ENCODE results near the gene WWOX. TPM values are rescaled to one million over a fixed set of nuclear protein-coding genes. Genes with fewer than 3 reads are reported as not detected.

Gene WWOX
- polyA plus RNA-seq, 1 donor (not counting 4 experiments of a cell fraction or from before 2014, with no cell fraction given) = 5.1 TPM

DNA sequence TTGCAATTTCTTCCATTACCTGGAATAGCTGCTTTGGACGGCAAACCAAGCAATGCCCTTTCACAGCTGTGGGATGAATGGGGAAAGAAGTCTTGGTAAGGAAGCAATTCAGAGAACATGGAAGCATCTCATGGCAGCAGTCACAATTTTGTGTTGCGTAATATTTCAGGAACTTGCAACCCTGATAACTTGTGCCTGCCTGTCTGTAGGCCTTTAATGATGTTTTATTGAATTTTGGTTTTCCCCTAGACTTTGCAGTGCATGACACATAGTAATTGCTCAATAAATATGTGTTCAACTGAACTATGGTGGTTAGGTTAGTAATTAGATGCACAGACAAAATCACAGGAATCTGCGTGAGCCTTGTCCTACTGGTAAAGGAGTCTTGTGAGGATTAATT is 439.5 kb downstream of the WWOX start:
- no peak overlapping the region for H3K27ac ChIP-seq (ENCODE audit: control insufficient read depth, insufficient read depth, low read length)
- DNase-seq (ENCODE audit: low read depth, low spot score) (peak; percentile 80), FAIRE-seq (peak; percentile 90)
- H3K9me1 ChIP-seq (ENCODE audit: control insufficient read depth, extremely low read depth, insufficient read depth, low read length) = no peaks in the 10 kb centered on the region
- H3K27me3 ChIP-seq (ENCODE audit: control insufficient read depth, extremely low read depth, insufficient read depth, low read length) = no peaks in the 10 kb centered on the region
- no peaks in the 10 kb centered on the region for H3K79me2 ChIP-seq (ENCODE audit: control insufficient read depth, insufficient read depth, low read length)
- no peak overlapping the region for H2AFZ ChIP-seq (ENCODE audit: control insufficient read depth, low read length)
- H3K4me3 ChIP-seq (ENCODE audit: control insufficient read depth in 2 of 3, extremely low read depth in 1 of 3, insufficient read depth in 2 of 3, low read depth in 1 of 3, low read length in 3 of 3) = no peak overlapping the region
- TF ChIP-seq EZH2 (IDR thresholded peaks at IDR 0.05; ENCODE audit: low read length) = no peak
- TF ChIP-seq, protein P1, sequence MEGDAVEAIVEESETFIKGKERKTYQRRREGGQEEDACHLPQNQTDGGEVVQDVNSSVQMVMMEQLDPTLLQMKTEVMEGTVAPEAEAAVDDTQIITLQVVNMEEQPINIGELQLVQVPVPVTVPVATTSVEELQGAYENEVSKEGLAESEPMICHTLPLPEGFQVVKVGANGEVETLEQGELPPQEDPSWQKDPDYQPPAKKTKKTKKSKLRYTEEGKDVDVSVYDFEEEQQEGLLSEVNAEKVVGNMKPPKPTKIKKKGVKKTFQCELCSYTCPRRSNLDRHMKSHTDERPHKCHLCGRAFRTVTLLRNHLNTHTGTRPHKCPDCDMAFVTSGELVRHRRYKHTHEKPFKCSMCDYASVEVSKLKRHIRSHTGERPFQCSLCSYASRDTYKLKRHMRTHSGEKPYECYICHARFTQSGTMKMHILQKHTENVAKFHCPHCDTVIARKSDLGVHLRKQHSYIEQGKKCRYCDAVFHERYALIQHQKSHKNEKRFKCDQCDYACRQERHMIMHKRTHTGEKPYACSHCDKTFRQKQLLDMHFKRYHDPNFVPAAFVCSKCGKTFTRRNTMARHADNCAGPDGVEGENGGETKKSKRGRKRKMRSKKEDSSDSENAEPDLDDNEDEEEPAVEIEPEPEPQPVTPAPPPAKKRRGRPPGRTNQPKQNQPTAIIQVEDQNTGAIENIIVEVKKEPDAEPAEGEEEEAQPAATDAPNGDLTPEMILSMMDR (optimal IDR thresholded peaks at IDR 0.05 in 1 of 3, IDR thresholded peaks at IDR 0.05 in 1 of 3, conservative IDR thresholded peaks at IDR 0.05 in 1 of 3; ENCODE audit: extremely low read depth in 1 of 3, insufficient read depth in 2 of 3, low read length in 3 of 3) = no peak
- no peaks in the 10 kb centered on the region for H3K4me1 ChIP-seq (ENCODE audit: control insufficient read depth, extremely low read depth, insufficient read depth, low read length)
- H3K9ac ChIP-seq (ENCODE audit: control insufficient read depth, extremely low read depth, insufficient read depth, low read length) = no peak overlapping the region
- no peaks in the 10 kb centered on the region for H3K36me3 ChIP-seq (ENCODE audit: control insufficient read depth in 2 of 2, extremely low read depth in 1 of 2, insufficient read depth in 2 of 2, low read length in 2 of 2)
- no peaks in the 10 kb centered on the region for H3K9me3 ChIP-seq (ENCODE audit: control insufficient read depth, low read depth, low read length)
- dilution Hi-C loops (cut with MboI; ENCODE audit: extremely low pct_ligation_motif_present, low sequenced_read_pairs) = no loop called here
- H4K20me1 ChIP-seq (ENCODE audit: control insufficient read depth, extremely low read depth, insufficient read depth, low read length) = no peaks in the 10 kb centered on the region
- H3K4me2 ChIP-seq (ENCODE audit: control insufficient read depth, extremely low read depth, insufficient read depth, low read depth, low read length) = no peak overlapping the region

DNA sequence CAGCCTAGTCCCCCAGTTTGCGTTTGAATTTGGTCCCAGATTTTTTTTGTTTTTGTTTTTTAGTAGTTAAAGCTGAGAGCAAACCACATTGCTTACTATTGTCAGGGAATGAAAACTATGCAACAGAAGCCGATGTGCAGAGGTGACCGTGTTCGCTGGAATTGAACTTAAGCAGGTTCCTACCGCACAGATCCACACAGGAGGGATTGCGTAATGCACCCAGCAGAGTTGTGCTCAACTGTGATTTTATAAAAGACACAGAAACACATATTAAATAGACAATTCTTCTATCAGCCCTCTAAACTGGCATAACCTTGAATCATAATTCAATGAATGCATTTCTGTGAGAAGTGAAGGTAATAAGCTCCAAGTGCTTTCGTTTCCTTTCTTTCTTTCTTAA is 443.0 kb downstream of the WWOX start:
- Histone ChIP-seq H2AFZ (ENCODE audit: control insufficient read depth, low read length) (no peak overlapping the region), H3K27ac (ENCODE audit: control insufficient read depth, insufficient read depth, low read length) (no peak overlapping the region), H3K36me3 (ENCODE audit: control insufficient read depth in 2 of 2, extremely low read depth in 1 of 2, insufficient read depth in 2 of 2, low read length in 2 of 2) (no peaks in the 10 kb centered on the region), H4K20me1 (ENCODE audit: control insufficient read depth, extremely low read depth, insufficient read depth, low read length) (no peaks in the 10 kb centered on the region), H3K9ac (ENCODE audit: control insufficient read depth, extremely low read depth, insufficient read depth, low read length) (no peak overlapping the region), H3K9me1 (ENCODE audit: control insufficient read depth, extremely low read depth, insufficient read depth, low read length) (no peaks in the 10 kb centered on the region), H3K9me3 (ENCODE audit: control insufficient read depth, low read depth, low read length) (no peaks in the 10 kb centered on the region), H3K4me2 (ENCODE audit: control insufficient read depth, extremely low read depth, insufficient read depth, low read depth, low read length) (no peak overlapping the region), H3K4me1 (ENCODE audit: control insufficient read depth, extremely low read depth, insufficient read depth, low read length) (no peaks in the 10 kb centered on the region), H3K27me3 (ENCODE audit: control insufficient read depth, extremely low read depth, insufficient read depth, low read length) (no peaks in the 10 kb centered on the region), H3K4me3 (ENCODE audit: control insufficient read depth in 2 of 3, extremely low read depth in 1 of 3, insufficient read depth in 2 of 3, low read depth in 1 of 3, low read length in 3 of 3) (no peak overlapping the region), H3K79me2 (ENCODE audit: control insufficient read depth, insufficient read depth, low read length) (no peaks in the 10 kb centered on the region)
- dilution Hi-C loops (cut with MboI; ENCODE audit: extremely low pct_ligation_motif_present, low sequenced_read_pairs) = no loop called here
- no peak for DNase-seq (ENCODE audit: low read depth, low spot score)
- TF ChIP-seq, protein P1 (optimal IDR thresholded peaks at IDR 0.05 in 1 of 3, IDR thresholded peaks at IDR 0.05 in 1 of 3, conservative IDR thresholded peaks at IDR 0.05 in 1 of 3; ENCODE audit: extremely low read depth in 1 of 3, insufficient read depth in 2 of 3, low read length in 3 of 3) = no peak
- no peak for TF ChIP-seq EZH2 (IDR thresholded peaks at IDR 0.05; ENCODE audit: low read length)
- no peak for FAIRE-seq

Measured in keratinocyte (primary cell).